Activated CD8-positive, alpha-beta memory T cell treated with anti-CD3 and anti-CD28 coated beads for 1 hour (primary cell): ENCODE results near the gene CCNY.
"Not testable (repeated sequence)": the region's sequence is repeated elsewhere in the genome, so short reads cannot be mapped to it uniquely, and the experiment has no call there.

ENCODE experiments used
- DNase-seq, 2 donors: peaks; one replicate each; pipeline ENCODE4 v3.0.0-alpha.2; 2020; ENCODE audit warnings: low read depth in 1 of 2; ENCODE audit errors: extremely low read depth in 1 of 2

Gene CCNY

GRCh38 chr10:35336084-35336831 lies at the start of gene CCNY:
TSS of gene CCNY (plus strand) at chr10:35336509. CDS start at chr10:35337054, 545 bp downstream.
- peak; percentile 45 to 76 for DNase-seq

DNA sequence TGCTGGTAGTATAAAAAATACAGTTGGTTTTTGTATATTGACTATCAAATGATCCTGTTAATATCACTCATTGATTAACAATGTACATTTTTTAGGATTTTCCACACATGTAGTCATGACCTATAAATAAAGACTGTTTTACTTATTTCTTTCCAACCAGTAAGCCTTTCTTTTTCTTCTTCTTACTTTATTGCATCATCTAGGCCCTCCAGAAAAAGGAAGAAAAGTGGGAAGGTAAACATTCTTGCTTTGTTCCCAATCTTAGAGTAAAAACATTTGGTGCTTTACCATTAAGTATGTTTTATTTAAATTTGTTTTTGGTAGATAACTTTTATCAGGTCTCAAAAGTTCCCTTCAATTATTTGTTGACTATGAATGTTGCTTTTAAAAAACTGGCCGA lies 47.1 kb upstream of the CCNY start:
- no peak for DNase-seq

DNA sequence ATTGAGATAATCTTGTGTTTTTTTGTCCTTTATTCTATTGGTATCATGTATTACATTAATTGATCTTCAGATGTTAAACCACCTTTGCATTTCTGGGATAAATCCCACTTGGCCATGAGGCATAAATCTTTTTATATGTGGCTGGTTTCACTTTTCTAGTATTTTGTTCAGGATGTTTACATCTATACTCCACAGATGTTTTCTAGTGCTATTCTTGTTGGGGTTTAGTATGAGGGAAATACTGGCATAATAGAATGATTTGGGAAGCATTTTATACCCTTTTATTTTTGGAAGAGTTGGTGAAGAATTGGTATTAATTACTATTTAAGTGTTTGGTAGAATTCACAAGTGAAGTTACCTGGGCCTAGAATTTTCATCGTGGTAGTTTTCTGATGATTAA lies 41.8 kb upstream of the CCNY start:
- no peak for DNase-seq

DNA sequence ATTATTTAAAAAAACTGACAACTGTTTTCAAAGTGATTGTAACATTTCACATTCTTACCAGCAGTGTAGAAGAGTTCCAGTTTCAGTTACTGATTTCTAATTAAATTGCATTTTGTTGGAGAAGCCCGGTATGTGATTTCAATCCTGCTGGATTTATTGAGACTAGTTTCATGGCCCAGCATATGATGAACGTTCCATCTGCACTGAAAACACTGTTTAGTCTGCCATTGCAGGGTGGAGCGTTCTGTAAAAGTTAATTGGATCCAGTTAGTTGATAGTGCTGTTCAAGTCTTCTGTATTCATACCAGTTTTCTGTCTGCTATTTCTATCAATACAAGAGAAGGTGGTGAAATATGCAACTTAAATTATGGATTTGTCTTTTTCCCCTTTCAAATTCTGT lies 37.3 kb upstream of the CCNY start:
- no peak for DNase-seq

DNA sequence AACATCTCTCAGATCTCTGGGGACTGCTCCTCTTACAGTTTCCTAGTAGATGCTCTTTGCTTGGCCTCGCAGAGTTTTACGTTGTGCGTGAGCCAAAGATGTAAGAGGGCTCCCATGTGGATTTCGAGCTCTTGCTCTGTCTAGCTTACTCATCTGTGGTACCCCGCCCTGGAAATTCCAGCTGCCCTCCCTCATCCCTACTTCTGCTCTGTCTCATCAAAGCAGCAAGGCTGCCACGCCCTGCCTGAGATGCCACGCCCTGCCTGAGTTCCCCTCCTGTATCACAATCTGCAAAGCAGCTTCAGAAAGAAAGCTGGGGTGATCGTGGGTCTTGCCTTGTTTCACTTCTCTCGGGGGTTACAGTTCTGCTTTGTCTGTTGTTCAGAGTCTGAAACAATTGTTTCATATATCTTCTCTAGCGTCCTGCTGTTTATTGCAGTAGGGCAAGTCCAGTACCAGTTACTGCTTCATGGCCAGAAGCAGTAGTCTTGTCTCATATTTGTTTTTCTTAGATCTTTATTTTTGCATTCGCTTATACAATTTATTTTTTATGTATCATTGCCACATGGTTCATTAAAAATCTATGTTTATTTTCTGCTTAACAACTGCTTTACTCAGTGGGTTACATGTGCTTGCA lies 36.1 kb upstream of the CCNY start:
- DNase-seq: no peak

GRCh38 chr10:35304649-35305048 lies 31.7 kb upstream of the CCNY start:
- no peak for DNase-seq

DNA sequence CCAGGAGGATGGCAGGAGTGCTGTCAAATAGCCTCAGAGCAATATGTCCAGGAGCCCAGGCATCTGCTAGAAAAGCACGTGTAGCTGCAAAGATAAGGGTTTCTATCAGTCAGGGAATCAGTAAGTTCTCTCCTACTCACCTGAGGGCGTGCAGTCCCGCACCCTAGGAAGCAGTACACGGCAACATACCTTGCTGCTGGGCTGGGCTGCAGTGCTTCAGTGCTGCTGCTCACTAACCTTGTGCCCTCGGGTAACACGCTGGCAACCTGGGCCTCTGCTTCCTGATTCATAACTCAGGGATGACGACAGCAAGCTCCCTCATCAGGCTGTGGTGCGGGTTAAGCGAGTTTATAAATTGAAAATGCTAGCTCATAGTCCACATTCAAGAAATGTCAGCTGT lies 29.5 kb upstream of the CCNY start:
- DNase-seq: no peak

- DNase-seq: no peak
Observed at GRCh38 chr10:35307297-35307696, 29.0 kb upstream of the CCNY start.

GRCh38 chr10:35308809-35309208 lies 27.5 kb upstream of the CCNY start:
- DNase-seq: no peak

GRCh38 chr10:35314142-35314541 lies 22.2 kb upstream of the CCNY start:
- not testable (repeated sequence) for DNase-seq

GRCh38 chr10:35315235-35315634 lies 21.1 kb upstream of the CCNY start:
- not testable (repeated sequence) for DNase-seq

DNA sequence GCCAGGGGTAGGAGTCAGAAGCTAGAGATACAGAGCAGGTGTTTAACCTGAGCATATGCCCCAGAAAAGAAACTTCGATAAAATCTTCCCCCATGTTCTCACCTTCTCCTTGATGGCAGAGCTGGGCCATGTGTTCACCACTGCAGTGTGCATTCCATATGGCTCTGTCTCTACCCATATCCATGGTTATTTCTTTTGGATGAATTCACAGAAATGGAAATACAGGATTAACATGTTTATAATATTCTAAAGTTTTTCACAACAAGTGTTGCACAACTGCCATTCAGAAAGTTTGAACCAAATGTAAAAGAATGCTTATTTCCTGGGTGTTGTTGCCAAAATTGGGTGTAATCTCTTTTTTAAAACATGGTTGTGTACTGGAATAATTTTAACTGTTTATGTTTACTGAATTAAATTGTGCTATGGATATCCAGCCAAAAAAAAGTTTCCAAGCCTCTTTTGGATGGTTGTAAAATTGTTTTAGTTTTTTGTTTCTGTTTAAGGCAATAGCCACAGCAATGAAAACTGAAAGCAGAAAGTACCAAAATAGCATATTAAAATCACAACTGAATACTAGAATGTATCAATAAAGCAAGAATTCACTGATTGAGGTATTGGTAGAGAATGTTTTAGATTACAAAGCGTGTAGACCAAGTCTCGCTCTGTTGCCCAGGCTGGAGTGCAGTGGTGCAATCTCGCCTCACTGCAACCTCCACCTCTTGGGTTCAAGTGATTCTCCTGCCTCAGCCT lies 19.9 kb upstream of the CCNY start:
- no peak for DNase-seq

DNA sequence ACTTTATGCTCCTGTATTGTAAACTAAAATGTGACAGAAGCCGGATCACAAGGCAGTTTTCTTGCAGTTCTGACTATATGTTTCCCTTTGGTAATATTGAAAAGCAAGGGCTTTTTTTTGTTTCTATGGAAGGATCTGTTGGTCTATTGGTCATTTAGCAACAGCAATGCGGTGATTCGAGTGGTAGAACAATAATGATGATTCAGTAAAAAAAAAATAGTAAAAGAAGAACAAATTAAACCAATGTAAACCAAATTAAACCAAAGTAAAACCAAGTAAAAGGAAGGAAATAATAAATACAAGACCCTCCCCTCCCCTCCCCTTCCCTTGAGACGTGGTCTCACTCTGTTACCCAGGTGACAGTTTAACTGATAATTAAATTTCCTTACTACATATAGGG lies 17.8 kb upstream of the CCNY start:
- no peak for DNase-seq

DNA sequence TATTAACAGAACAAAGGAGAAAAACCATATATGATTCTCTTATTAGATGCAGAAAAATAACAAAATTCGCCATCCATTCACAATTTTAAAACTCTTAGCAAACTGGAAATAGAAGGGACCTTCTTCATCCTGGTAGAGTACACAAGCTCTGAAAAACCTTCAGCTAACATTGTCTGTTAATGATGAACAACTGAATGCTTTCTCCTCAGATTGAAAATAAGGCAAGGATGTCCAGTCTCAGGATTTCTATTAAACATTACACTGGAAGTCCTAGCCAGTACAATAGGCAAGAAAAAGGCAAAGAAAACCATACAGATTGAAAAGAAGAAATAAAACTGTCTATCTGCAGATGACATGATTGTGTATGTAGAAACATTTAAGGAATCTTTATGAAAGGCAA lies 16.0 kb upstream of the CCNY start:
- no peak for DNase-seq

- no peak for DNase-seq
Observed at GRCh38 chr10:35322636-35323035, 13.7 kb upstream of the CCNY start.

- no peak for DNase-seq
Observed at GRCh38 chr10:35324196-35324595, 12.1 kb upstream of the CCNY start.

- DNase-seq: no peak
Observed at GRCh38 chr10:35326466-35327235, 9.7 kb upstream of the CCNY start.

DNA sequence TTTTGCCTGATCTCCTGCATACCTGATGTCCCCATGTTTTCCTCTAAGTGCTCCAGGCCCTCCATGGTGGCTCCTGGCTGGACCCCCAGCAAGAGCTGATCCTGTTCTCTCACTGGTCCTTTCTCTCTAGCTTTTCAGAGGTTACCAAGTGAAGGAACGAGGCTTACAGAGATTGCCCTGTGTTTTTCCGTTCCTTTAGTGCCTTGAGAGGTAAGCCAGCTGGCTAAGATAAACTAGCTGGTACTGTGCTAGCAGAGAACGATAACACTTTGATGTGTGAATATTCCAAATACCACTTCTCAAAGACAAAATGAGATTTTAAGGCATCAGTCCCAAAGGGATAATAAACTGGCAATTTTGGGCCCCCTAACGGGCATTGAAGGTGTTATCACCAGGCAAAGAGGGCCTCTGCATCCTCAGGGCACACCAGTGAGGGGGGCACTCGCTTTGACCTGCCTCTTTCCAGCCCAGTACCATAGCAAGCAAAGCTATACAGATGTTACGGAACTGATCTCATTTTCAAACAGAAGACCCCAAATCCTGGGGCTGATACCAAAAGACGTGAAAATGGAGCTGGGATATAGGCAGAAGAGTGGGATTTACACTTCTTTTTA lies 8.4 kb upstream of the CCNY start:
- DNase-seq: no peak

DNA sequence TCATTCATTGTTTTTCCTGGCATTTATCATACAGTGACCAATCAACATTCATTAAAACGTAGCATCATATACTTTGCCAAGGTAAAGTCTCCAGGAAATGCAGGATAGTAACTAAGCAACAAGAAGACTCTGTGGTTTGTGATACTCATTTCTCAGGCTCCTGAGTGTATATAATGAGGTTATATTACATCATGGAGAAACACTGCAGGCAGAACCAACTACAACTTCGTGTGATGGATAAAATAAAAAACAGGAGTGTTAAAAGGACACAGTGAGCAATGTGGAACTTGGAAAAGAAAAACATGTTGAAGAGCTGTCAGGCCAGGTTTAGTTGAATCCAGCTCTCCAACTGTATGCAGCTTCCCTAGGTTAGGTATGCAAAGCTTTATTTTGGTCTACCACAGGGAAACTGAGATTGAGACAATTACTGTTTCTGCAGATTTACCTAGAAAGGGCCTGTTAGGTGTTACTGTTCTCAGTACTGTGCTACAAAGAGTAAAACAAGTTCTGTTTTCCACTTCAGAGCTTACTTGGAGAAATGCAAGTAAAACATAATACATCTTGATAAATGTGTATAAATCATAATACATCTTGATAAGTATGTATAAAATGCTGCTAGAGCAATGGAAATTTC lies 7.8 kb upstream of the CCNY start:
- no peak for DNase-seq

GRCh38 chr10:35329520-35329919 lies 6.8 kb upstream of the CCNY start:
- no peak for DNase-seq
